Ectodermal cell (in vitro differentiated cells): ENCODE measurements around the gene CYP20A1.
A peak's percentile ranks its signal among the peaks of the same experiment; 100 is the strongest.
"Not testable (repeated sequence)": the region's sequence is repeated elsewhere in the genome, so short reads cannot be mapped to it uniquely, and the experiment has no call there.

Source experiments
- H3K27ac ChIP-seq: 2 replicates; pipeline ENCODE4 v1.7.0; 2013; ENCODE audit warnings: mild to moderate bottlenecking, low read depth, low read length; ENCODE audit not compliant: insufficient read depth, poor library complexity, severe bottlenecking
- H3K27me3 ChIP-seq: 2 replicates; pipeline ENCODE4 v1.7.0; 2013; ENCODE audit warnings: mild to moderate bottlenecking, low read length; ENCODE audit not compliant: insufficient read depth, control insufficient read depth, poor library complexity, severe bottlenecking
- H3K36me3 ChIP-seq: one replicate; pipeline ENCODE4 v1.7.0; 2013; ENCODE audit warnings: low read length; ENCODE audit not compliant: control insufficient read depth, insufficient read depth
- H3K4me1 ChIP-seq: one replicate; pipeline ENCODE4 v1.7.0; 2013; ENCODE audit warnings: low read length; ENCODE audit not compliant: control insufficient read depth, insufficient read depth
- H3K4me3 ChIP-seq: 2 replicates; pipeline ENCODE4 v1.7.0; 2013; ENCODE audit warnings: low read depth, low read length, control low read depth; ENCODE audit not compliant: insufficient read depth
- H3K9me3 ChIP-seq: 2 replicates; pipeline ENCODE4 v1.7.0; 2013; ENCODE audit warnings: mild to moderate bottlenecking, low read length, moderate library complexity; ENCODE audit not compliant: control insufficient read depth
- WGBS, 2 experiments: methylation state at CpG; one replicate each; pipeline ENCODE4 v1.1.7; 2013; ENCODE audit warnings: missing lambda C conversion rate in 2 of 2; 5-methylcytosine and 5-hydroxymethylcytosine counted together

CYP20A1 gene

DNA sequence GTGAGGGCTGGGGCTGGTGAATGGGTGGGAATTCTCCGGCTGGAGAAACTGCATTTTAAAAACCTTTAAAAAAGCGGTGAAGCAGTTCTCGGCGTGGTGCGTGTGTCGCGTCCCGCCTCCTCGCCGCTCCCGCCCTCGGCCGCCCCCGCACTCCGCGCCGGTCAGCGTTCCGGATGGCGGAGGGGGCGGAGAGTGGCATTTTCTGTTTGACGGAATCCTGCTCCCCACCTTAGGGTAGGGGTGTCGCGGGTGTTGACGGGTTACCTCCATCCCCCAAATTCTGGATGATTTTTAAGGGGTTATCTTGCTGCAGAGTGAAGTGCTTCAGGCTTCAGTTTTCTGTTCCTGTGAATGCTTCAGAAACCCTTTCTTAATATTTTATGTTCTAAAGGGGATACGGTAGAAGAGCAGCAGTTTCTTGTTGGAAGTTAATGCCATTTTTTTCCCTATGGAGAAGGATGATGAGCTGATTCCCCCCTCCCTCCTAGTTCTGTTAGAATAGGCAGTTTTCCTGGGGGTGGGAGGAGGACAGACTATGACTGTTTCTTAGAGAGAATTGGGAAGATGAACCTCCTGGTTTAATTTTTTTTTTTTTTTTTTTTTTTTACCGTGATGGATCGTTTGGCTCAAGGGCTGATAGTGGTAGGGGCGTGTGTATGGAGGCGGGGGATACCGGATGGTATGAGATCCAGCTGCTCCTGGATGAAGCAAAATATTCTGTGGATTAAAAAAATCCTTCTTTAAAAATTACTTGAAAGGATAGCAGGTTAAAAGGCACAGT lies 90.1 kb downstream of the CYP20A1 start:
- Histone ChIP-seq H3K4me3 (peak overlapping the region; percentile 84), H3K27me3 (no peaks in the 10 kb centered on the region), H3K36me3 (no peaks in the 10 kb centered on the region), H3K9me3 (no peaks in the 10 kb centered on the region), H3K4me1 (peaks cover 3% of the 10 kb centered on the region), H3K27ac (peak overlapping the region; percentile 94)
- 0 to 1% methylated on average over 26 to 31 of the region's 31 CpGs for WGBS, 2 experiments

DNA sequence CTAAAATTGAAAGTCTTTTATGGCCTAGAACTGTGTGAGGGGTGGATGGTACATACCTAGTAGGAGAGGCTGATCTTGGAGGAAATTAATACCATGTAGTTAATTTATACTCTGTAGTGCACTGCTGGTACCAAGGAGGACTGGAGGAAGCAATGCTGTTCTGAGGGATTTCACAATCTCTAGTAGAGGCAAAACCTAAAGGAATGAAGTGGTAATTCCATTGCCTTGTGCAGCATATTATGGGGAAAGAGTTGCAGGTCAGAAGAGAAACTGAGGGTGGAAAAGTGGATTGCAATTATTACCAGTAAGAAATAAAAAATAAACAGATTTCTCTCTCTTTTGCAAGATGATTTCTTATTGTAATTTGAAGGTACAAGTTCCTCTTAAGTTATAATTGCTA lies 91.6 kb downstream of the CYP20A1 start:
- no peaks in the 10 kb centered on the region for H3K27me3 ChIP-seq
- no peaks in the 10 kb centered on the region for H3K9me3 ChIP-seq
- H3K27ac ChIP-seq, result no peak overlapping the region
- peak overlapping the region; percentile 84 for H3K4me3 ChIP-seq
- no peaks in the 10 kb centered on the region for H3K36me3 ChIP-seq
- peaks cover 3% of the 10 kb centered on the region for H3K4me1 ChIP-seq

DNA sequence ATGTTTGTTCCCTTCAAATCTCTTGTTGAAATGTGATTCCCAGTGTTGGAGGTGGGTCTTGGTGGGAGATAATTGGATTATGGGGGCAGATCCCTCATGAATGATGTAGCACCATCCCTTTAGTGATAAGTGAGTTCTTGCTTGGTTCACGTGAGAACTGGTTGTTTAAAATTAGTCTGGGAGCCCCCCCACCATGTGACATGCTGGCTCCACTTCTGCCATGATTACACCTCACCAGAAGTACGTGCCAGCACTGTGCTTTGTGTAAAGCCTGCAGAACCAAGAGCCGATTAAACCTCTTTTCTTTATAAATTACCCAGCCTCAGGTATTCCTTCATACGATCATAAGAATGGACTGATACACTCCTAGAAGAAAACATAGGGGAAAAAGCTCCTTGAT lies 99.5 kb downstream of the CYP20A1 start:
- Histone ChIP-seq H3K4me3 (no peak overlapping the region), H3K27me3 (no peaks in the 10 kb centered on the region), H3K36me3 (peaks cover 5% of the 10 kb centered on the region), H3K9me3 (no peaks in the 10 kb centered on the region), H3K4me1 (peaks cover 8% of the 10 kb centered on the region), H3K27ac (no peak overlapping the region)
- WGBS, 2 experiments, result 84 to 89% methylated on average over 3 to 4 of the region's 4 CpGs

DNA sequence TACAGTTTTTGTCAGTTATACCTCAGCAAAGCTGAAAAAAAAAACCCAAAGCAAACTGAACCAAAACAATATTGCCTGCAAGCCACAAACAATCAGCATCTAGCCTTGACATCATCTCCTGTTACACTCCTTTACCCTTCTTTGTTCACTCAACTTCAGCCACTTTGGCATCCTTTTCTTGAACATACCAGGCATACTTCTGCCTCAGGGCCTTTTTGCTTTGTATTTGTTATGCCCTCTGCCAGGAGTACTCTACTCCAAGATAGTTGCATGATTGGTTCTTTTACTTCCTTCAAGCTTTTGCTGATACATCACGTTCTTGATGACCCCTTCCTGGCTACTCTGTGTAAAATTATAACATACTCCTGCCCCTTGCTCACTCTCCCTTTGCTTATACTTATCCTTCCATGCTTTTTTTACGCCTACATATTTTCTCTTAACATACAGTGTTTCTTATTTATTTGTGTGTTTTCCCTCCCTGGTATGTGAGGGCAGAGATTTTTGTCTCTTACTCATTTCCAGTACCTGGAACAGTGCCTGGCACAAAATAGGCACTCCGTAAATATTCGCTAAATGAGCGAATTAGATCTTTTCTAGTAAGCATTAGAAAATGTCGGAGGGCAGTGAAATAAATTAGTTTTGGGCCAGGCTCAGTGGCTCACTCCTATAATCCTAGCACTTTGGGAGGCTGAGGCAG lies 102.1 kb downstream of the CYP20A1 start:
- 87 to 90% methylated on average over 5 to 6 of the region's 6 CpGs for WGBS, 2 experiments
- Histone ChIP-seq H3K27me3 (no peaks in the 10 kb centered on the region), H3K9me3 (no peaks in the 10 kb centered on the region), H3K27ac (peak overlapping the region; percentile 69), H3K36me3 (peaks cover 5% of the 10 kb centered on the region), H3K4me3 (no peak overlapping the region), H3K4me1 (peaks cover 8% of the 10 kb centered on the region)

DNA sequence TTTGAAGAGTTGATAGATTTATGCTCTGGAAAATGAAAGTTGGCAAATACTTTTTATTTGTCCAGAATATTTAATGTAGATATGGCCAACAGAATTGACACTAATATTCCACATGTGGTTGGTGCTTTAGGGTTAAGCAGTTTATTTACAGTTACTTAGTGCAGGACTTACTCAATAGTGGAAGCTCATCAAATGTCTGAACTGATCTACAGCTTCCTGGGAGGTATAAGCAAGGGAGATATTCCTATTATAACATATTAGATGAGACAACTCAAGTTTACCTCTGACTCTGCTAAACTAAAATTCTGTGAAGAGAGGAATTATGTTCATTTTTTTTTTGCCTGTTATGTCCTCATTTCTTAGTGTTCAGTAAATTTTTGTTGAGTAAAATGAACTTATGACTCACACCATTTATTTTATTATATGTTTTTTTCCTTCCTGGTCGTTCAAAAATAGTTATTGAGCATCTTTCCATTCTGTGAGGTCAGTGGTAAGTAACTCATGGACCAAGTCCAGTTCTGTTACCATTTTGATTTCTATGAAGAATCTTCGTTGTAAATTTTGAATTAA lies 103.0 kb downstream of the CYP20A1 start:
- Histone ChIP-seq H3K4me3 (no peak overlapping the region), H3K27me3 (no peaks in the 10 kb centered on the region), H3K36me3 (no peaks in the 10 kb centered on the region), H3K9me3 (no peaks in the 10 kb centered on the region), H3K27ac (no peak overlapping the region), H3K4me1 (peaks cover 8% of the 10 kb centered on the region)
- WGBS, 2 experiments, result 89 to 99% methylated on average over 2 of the region's 2 CpGs

DNA sequence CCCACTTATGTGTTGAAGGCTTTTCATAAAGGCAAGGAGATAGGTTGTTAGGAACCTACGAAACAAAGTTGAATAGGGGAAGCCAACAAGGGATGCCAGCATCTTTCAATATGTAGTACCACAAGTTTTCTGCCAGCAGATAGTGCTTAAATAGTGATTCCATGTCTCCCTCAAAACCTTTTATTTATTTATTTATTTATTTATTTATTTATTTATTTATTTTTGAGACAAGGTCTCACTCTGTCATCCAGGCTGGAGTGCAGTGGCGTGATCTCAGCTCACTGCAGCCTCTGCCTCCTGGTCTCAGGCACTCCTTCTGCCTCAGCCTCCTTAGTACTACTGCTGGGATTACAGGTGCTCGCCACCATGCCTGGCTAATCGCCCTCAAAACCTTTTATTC lies 103.6 kb downstream of the CYP20A1 start:
- not testable (repeated sequence) for H3K27ac ChIP-seq, H3K9me3 ChIP-seq, H3K27me3 ChIP-seq, H3K36me3 ChIP-seq, H3K4me3 ChIP-seq, H3K4me1 ChIP-seq
- WGBS, 2 experiments, result 93 to 97% methylated on average over 4 of the region's 4 CpGs

DNA sequence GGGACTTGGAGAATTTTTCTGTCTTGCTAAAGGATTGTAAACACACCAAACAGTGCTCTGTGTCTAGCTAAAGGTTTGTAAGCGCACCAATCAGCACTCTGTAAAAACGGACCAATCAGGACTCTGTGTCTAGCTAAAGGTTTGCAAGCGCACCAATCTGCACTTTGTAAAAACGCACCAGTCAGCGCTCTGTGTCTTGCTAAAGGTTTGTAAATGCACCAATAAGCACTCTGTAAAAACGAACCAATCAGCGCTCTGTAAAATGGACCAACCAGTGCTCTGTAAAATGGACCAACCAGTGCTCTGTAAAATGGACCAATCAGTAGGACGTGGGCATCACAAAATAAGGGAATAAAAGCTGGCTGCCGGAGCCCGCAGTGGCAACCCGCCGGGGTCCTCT lies 105.8 kb downstream of the CYP20A1 start:
- H3K27me3 ChIP-seq, result no peaks in the 10 kb centered on the region
- no peak overlapping the region for H3K27ac ChIP-seq
- no peaks in the 10 kb centered on the region for H3K36me3 ChIP-seq
- H3K9me3 ChIP-seq, result no peaks in the 10 kb centered on the region
- peaks cover 8% of the 10 kb centered on the region for H3K4me1 ChIP-seq
- WGBS, 2 experiments, result 93 to 96% methylated on average over 12 of the region's 12 CpGs
- no peak overlapping the region for H3K4me3 ChIP-seq

DNA sequence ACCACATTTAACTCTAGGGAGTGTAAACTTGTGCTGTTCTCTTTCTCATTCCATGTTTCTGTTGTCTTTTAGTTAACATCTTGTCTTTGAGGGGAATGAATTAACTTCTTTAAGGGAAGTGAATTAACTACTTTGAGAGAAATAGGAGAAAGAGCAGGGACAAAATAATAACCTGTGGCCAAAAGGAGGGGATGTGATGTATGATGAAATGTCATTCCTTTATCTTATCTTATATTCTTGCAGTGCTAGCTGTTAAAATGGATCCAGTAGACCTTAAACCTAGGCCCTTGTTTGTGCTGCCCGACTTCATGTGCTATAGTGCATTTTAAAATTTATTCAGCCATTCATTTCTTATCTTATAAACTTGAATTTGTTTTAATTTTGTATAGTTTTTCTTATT lies 107.8 kb downstream of the CYP20A1 start:
- WGBS, 2 experiments, result no CpG with 5 or more reads among the region's 1 CpG

DNA sequence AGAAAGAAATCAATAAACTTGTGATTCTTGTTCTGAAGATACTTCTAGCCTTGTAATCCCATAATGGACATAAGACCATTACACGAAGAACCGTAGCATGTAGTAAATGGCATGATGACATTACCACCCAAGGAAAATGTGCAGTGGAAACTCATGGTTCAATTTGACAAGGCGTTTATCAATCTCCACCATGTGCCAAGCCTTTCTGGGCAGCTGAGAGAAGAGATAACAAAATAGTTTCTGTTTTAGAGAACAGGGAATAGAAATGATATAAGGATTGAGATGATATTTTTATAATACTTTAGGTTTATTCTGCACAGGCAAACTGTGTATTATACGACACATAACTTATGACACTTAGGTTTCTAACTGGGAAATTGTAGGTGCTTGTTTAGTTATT lies 108.6 kb downstream of the CYP20A1 start:
- no peaks in the 10 kb centered on the region for H3K27me3 ChIP-seq
- 95 to 99% methylated on average over 4 of the region's 4 CpGs for WGBS, 2 experiments
- H3K4me3 ChIP-seq, result no peak overlapping the region
- H3K36me3 ChIP-seq, result no peaks in the 10 kb centered on the region
- H3K27ac ChIP-seq, result no peak overlapping the region
- no peaks in the 10 kb centered on the region for H3K9me3 ChIP-seq
- H3K4me1 ChIP-seq, result no peaks in the 10 kb centered on the region

More for the DNA sequence above, 107.8 kb downstream of the CYP20A1 start:
- Histone ChIP-seq H3K36me3 (no peaks in the 10 kb centered on the region), H3K4me1 (no peaks in the 10 kb centered on the region), H3K27me3 (no peaks in the 10 kb centered on the region), H3K27ac (no peak overlapping the region), H3K9me3 (no peaks in the 10 kb centered on the region), H3K4me3 (no peak overlapping the region)

DNA sequence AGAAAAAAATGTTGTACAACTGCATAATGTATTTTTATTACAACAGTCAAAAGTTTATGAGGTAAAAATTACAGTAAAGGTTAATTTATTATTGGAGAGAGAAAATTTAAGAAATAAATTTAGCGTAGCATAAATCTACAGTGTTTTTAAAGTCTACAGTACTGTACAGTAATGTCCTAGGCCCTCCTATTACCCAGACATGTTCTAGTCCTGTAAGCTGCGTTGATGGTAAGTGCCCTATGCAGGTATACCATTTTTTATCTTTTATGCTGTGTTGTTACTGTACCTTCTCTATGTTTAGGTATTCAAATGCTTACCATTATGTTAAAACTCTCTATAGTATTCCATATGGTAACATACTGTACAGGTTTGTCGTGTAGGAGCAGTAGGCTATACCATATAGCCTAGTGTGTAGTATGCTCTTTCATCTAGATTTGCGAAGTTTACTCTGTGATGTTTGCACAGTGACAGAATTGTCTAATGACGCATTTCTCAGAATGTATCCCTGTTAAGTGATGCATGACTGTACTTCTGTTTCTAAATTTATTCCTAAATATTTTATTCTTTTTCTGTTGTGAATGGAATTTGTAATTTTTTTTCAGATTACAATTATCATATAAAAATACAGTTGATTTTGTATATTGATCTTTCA lies 113.9 kb downstream of the CYP20A1 start:
- no peaks in the 10 kb centered on the region for H3K9me3 ChIP-seq
- 92 to 96% methylated on average over 5 of the region's 5 CpGs for WGBS, 2 experiments
- H3K4me3 ChIP-seq, result no peak overlapping the region
- no peaks in the 10 kb centered on the region for H3K4me1 ChIP-seq
- H3K27ac ChIP-seq, result no peak overlapping the region
- H3K27me3 ChIP-seq, result no peaks in the 10 kb centered on the region
- H3K36me3 ChIP-seq, result no peaks in the 10 kb centered on the region
